Neutrophil (primary cell): ENCODE measurements around the gene CSTF2T.
"Not testable (repeated sequence)": the region's sequence is repeated elsewhere in the genome, so short reads cannot be mapped to it uniquely, and the experiment has no call there.

Experiments
- H3K27ac ChIP-seq: fragments of 200-600 bp; sonication (generic); 2 replicates; pipeline ENCODE4 v1.5.1; 2016; ENCODE audit warnings: mild to moderate bottlenecking, moderate library complexity
- H3K27me3 ChIP-seq: fragments of 200-600 bp; sonication (generic); 2 replicates; pipeline ENCODE4 v1.6.0; 2016; ENCODE audit warnings: mild to moderate bottlenecking
- H3K36me3 ChIP-seq: fragments of 200-600 bp; sonication (generic); 2 replicates; pipeline ENCODE4 v1.5.1; 2017
- H3K4me1 ChIP-seq, 2 experiments: fragments of 200-600 bp in 1 of 2; sonication (generic) in 1 of 2; 1 replicate in 1 of 2; 2 replicates in 1 of 2; pipeline versions ENCODE4 v1.5.1 to v1.6.1; 2013 to 2016; ENCODE audit warnings: low read depth in 1 of 2, low read length in 1 of 2, mild to moderate bottlenecking in 1 of 2, moderate library complexity in 1 of 2; ENCODE audit not compliant: control insufficient read depth in 1 of 2, insufficient read depth in 1 of 2
- H3K4me3 ChIP-seq, 2 experiments: fragments of 200-600 bp in 1 of 2; sonication (generic) in 1 of 2; 1 replicate in 1 of 2; 2 replicates in 1 of 2; pipeline ENCODE4 v1.5.1; 2013 to 2016; ENCODE audit warnings: low read depth in 1 of 2, low read length in 1 of 2, mild to moderate bottlenecking in 1 of 2, moderate library complexity in 1 of 2
- H3K9me3 ChIP-seq: fragments of 200-600 bp; sonication (generic); 2 replicates; pipeline ENCODE4 v1.5.1; 2016
- TF ChIP-seq, protein P1 (sequence below): fragments of 200-600 bp; sonication (generic); IDR thresholded peaks from 2 replicates; pipeline ENCODE4 v1.5.1; 2016; ENCODE audit warnings: antibody characterized with exemption

CSTF2T gene

GRCh38 chr10:51698473-51699063 lies 827 bp downstream of the CSTF2T start:
- H3K27me3 ChIP-seq = peaks cover 9% of the 10 kb centered on the region
- peaks cover 39 to 40% of the 10 kb centered on the region in 2 experiments for H3K4me1 ChIP-seq
- TF ChIP-seq, protein P1, sequence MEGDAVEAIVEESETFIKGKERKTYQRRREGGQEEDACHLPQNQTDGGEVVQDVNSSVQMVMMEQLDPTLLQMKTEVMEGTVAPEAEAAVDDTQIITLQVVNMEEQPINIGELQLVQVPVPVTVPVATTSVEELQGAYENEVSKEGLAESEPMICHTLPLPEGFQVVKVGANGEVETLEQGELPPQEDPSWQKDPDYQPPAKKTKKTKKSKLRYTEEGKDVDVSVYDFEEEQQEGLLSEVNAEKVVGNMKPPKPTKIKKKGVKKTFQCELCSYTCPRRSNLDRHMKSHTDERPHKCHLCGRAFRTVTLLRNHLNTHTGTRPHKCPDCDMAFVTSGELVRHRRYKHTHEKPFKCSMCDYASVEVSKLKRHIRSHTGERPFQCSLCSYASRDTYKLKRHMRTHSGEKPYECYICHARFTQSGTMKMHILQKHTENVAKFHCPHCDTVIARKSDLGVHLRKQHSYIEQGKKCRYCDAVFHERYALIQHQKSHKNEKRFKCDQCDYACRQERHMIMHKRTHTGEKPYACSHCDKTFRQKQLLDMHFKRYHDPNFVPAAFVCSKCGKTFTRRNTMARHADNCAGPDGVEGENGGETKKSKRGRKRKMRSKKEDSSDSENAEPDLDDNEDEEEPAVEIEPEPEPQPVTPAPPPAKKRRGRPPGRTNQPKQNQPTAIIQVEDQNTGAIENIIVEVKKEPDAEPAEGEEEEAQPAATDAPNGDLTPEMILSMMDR = no peak
- no peaks in the 10 kb centered on the region for H3K9me3 ChIP-seq
- H3K4me3 ChIP-seq = peak overlapping the region; percentile 72 to 99
- H3K27ac ChIP-seq = peak overlapping the region; percentile 83
- no peaks in the 10 kb centered on the region for H3K36me3 ChIP-seq

GRCh38 chr10:51696251-51696650 lies 3.1 kb downstream of the CSTF2T start:
- H3K27ac ChIP-seq = peak overlapping the region; percentile 51
- H3K9me3 ChIP-seq = no peaks in the 10 kb centered on the region
- H3K36me3 ChIP-seq = no peaks in the 10 kb centered on the region
- H3K4me3 ChIP-seq = no peak overlapping the region
- peaks cover 39 to 40% of the 10 kb centered on the region in 2 experiments for H3K4me1 ChIP-seq
- TF ChIP-seq, protein P1 = no peak
- H3K27me3 ChIP-seq = peaks cover 1% of the 10 kb centered on the region

DNA sequence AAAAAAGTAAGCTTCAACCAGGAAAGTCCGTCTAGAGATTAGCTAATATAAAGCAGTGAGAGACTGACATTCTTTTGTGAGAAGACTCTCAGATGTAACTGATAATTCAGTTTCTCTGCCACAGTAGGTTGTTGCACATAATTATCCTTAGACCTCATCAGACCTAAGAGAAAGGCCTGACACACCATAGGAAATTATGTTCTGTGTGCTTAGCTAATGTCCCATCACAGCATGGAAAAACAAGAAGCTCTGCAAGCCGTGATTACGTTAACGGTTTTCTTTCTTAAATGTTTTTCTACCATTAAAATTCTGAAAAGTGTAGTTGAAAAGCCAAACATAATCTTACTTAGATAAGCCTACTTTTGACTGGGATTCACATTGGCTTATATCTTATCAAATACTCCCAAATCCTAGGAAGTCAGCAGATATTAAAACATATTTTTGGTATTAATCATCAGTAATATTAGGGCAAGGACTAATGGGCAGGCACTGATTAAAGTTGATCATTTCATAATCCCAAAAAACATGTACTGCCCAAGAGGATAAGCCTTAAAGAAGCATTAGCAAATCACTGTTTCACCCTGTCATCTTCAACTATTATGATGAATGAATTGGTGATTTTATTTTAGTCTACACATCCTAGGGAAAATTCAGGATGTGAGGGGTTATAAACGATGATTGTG lies 5.2 kb downstream of the CSTF2T start:
- Histone ChIP-seq H3K4me1 (peaks cover 31 to 32% of the 10 kb centered on the region in 2 experiments), H3K27me3 (no peaks in the 10 kb centered on the region), H3K27ac (no peak overlapping the region), H3K9me3 (no peaks in the 10 kb centered on the region), H3K36me3 (no peaks in the 10 kb centered on the region), H3K4me3 (no peak overlapping the region)
- TF ChIP-seq, protein P1 = no peak

- no peaks in the 10 kb centered on the region for H3K36me3 ChIP-seq
- no peaks in the 10 kb centered on the region for H3K27me3 ChIP-seq
- peaks cover under 1 to 3% of the 10 kb centered on the region in 2 experiments for H3K4me1 ChIP-seq
- TF ChIP-seq, protein P1 = no peak
- no peak overlapping the region for H3K27ac ChIP-seq
- H3K4me3 ChIP-seq = no peak overlapping the region
- H3K9me3 ChIP-seq = no peaks in the 10 kb centered on the region
These were observed 8.3 kb downstream of the CSTF2T start for GRCh38 chr10:51691135-51691534.

- TF ChIP-seq, protein P1 = no peak
- no peak overlapping the region for H3K4me3 ChIP-seq
- H3K9me3 ChIP-seq = no peaks in the 10 kb centered on the region
- no peak overlapping the region for H3K27ac ChIP-seq
- no peaks in the 10 kb centered on the region for H3K4me1 ChIP-seq
- no peaks in the 10 kb centered on the region for H3K36me3 ChIP-seq
- no peaks in the 10 kb centered on the region for H3K27me3 ChIP-seq
These were observed 9.9 kb downstream of the CSTF2T start for GRCh38 chr10:51689536-51689935.

GRCh38 chr10:51688826-51689225 lies 10.6 kb downstream of the CSTF2T start:
- not testable (repeated sequence) for H3K27me3 ChIP-seq, H3K27ac ChIP-seq, H3K4me3 ChIP-seq, H3K4me1 ChIP-seq, H3K36me3 ChIP-seq, H3K9me3 ChIP-seq
